Esophagus squamous epithelium (tissue), 4 donors: ENCODE measurements around the gene ARMH1.

Experiments used
- POLR2A ChIP-seq, 4 donors: fragments of 450-650 bp; IDR thresholded peaks; one replicate each; pipeline ENCODE4 v1.6.1; 2017; ENCODE audit warnings: antibody characterized with exemption in 4 of 4, mild to moderate bottlenecking in 4 of 4, moderate library complexity in 3 of 4
- TF ChIP-seq, protein P1 (sequence below), 6 experiments: fragments of 450-650 bp in 4 of 6; fragments of 200-600 bp in 2 of 6; sonication (generic) in 2 of 6; IDR thresholded peaks; one replicate each; pipeline ENCODE4 v1.5.1; 2016 to 2019; ENCODE audit warnings: antibody characterized with exemption in 6 of 6, mild to moderate bottlenecking in 4 of 6, moderate library complexity in 4 of 6

DNA sequence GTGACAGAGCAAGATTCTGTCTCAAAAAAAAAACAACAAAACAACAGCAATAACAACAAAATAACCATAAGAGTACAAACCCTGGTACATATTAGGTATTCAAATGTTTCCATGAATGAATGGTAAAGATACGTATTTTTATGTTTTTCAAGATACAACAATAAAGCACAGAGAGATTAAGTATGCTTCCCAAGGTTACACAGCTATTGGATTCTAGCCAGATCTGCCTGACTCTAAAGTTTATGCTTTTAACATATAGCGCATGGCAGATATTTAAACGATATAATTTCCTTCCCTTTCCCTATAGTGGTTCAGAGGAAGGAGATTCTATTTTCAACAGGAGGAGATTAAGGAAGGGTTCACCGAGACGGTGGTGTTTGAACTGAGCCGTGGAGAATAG lies 31.0 kb downstream of the ARMH1 start:
- TF ChIP-seq, protein P1, sequence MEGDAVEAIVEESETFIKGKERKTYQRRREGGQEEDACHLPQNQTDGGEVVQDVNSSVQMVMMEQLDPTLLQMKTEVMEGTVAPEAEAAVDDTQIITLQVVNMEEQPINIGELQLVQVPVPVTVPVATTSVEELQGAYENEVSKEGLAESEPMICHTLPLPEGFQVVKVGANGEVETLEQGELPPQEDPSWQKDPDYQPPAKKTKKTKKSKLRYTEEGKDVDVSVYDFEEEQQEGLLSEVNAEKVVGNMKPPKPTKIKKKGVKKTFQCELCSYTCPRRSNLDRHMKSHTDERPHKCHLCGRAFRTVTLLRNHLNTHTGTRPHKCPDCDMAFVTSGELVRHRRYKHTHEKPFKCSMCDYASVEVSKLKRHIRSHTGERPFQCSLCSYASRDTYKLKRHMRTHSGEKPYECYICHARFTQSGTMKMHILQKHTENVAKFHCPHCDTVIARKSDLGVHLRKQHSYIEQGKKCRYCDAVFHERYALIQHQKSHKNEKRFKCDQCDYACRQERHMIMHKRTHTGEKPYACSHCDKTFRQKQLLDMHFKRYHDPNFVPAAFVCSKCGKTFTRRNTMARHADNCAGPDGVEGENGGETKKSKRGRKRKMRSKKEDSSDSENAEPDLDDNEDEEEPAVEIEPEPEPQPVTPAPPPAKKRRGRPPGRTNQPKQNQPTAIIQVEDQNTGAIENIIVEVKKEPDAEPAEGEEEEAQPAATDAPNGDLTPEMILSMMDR (IDR thresholded peaks at IDR 0.05), result no peak
- no peak for TF ChIP-seq POLR2A (IDR thresholded peaks at IDR 0.05)
